Measurements from ENCODE around the gene MROH7.

The MROH7 gene

GRCh38 chr1:54664364-54664763, 22.8 kb downstream of the MROH7 start:
- Histone ChIP-seq H3K4me3 (ENCODE audit: low read length) (no peak overlapping the region), H3K27me3 (ENCODE audit: control insufficient read depth, insufficient read depth, low read length) (peaks cover 16% of the 10 kb centered on the region), H3K9me3 (replicated peaks; ENCODE audit: low read length) (no peaks in the 10 kb centered on the region), H3K9ac (ENCODE audit: low read depth, low read length) (no peak overlapping the region), H3K4me1 (ENCODE audit: control insufficient read depth, insufficient read depth, low read length) (no peaks in the 10 kb centered on the region), H3K36me3 (ENCODE audit: insufficient read depth, low read length) (no peaks in the 10 kb centered on the region), H3K4me2 (ENCODE audit: low read length) (no peak overlapping the region)

GRCh38 chr1:54665852-54666251, 24.3 kb downstream of the MROH7 start:
- H3K36me3 ChIP-seq (ENCODE audit: insufficient read depth, low read length), result no peaks in the 10 kb centered on the region
- H3K4me2 ChIP-seq (ENCODE audit: low read length), result no peak overlapping the region
- H3K4me3 ChIP-seq (ENCODE audit: low read length), result no peak overlapping the region
- peaks cover 17% of the 10 kb centered on the region for H3K27me3 ChIP-seq (ENCODE audit: control insufficient read depth, insufficient read depth, low read length)
- H3K9me3 ChIP-seq (replicated peaks; ENCODE audit: low read length), result no peaks in the 10 kb centered on the region
- no peaks in the 10 kb centered on the region for H3K4me1 ChIP-seq (ENCODE audit: control insufficient read depth, insufficient read depth, low read length)
- no peak overlapping the region for H3K9ac ChIP-seq (ENCODE audit: low read depth, low read length)

GRCh38 chr1:54666333-54666732, 24.7 kb downstream of the MROH7 start:
- H3K9ac ChIP-seq (ENCODE audit: low read depth, low read length), result no peak overlapping the region
- peaks cover 17% of the 10 kb centered on the region for H3K27me3 ChIP-seq (ENCODE audit: control insufficient read depth, insufficient read depth, low read length)
- H3K4me3 ChIP-seq (ENCODE audit: low read length), result no peak overlapping the region

GRCh38 chr1:54667797-54668196, 26.2 kb downstream of the MROH7 start:
- Histone ChIP-seq H3K36me3 (ENCODE audit: insufficient read depth, low read length) (no peaks in the 10 kb centered on the region), H3K9me3 (replicated peaks; ENCODE audit: low read length) (no peaks in the 10 kb centered on the region), H3K4me2 (ENCODE audit: low read length) (no peak overlapping the region), H3K9ac (ENCODE audit: low read depth, low read length) (no peak overlapping the region), H3K27me3 (ENCODE audit: control insufficient read depth, insufficient read depth, low read length) (peaks cover 17% of the 10 kb centered on the region), H3K4me3 (ENCODE audit: low read length) (no peak overlapping the region), H3K4me1 (ENCODE audit: control insufficient read depth, insufficient read depth, low read length) (no peaks in the 10 kb centered on the region)

More at GRCh38 chr1:54666333-54666732, 24.7 kb downstream of the MROH7 start:
- H3K36me3 ChIP-seq (ENCODE audit: insufficient read depth, low read length), result no peaks in the 10 kb centered on the region
- H3K4me1 ChIP-seq (ENCODE audit: control insufficient read depth, insufficient read depth, low read length), result no peaks in the 10 kb centered on the region
- H3K9me3 ChIP-seq (replicated peaks; ENCODE audit: low read length), result no peaks in the 10 kb centered on the region
- H3K4me2 ChIP-seq (ENCODE audit: low read length), result no peak overlapping the region

- H3K4me3 ChIP-seq (ENCODE audit: low read length), result no peak overlapping the region
- H3K36me3 ChIP-seq (ENCODE audit: insufficient read depth, low read length), result no peaks in the 10 kb centered on the region
- no peak overlapping the region for H3K9ac ChIP-seq (ENCODE audit: low read depth, low read length)
- H3K4me2 ChIP-seq (ENCODE audit: low read length), result no peak overlapping the region
- peaks cover 19% of the 10 kb centered on the region for H3K27me3 ChIP-seq (ENCODE audit: control insufficient read depth, insufficient read depth, low read length)
- H3K9me3 ChIP-seq (replicated peaks; ENCODE audit: low read length), result no peaks in the 10 kb centered on the region
- no peaks in the 10 kb centered on the region for H3K4me1 ChIP-seq (ENCODE audit: control insufficient read depth, insufficient read depth, low read length)
Measured at GRCh38 chr1:54668567-54668966, 27.0 kb downstream of the MROH7 start.

- Histone ChIP-seq H3K36me3 (ENCODE audit: insufficient read depth, low read length) (no peaks in the 10 kb centered on the region), H3K4me2 (ENCODE audit: low read length) (no peak overlapping the region), H3K9me3 (replicated peaks; ENCODE audit: low read length) (no peaks in the 10 kb centered on the region), H3K4me3 (ENCODE audit: low read length) (no peak overlapping the region), H3K27me3 (ENCODE audit: control insufficient read depth, insufficient read depth, low read length) (peaks cover 28% of the 10 kb centered on the region), H3K9ac (ENCODE audit: low read depth, low read length) (no peak overlapping the region), H3K4me1 (ENCODE audit: control insufficient read depth, insufficient read depth, low read length) (no peaks in the 10 kb centered on the region)
Measured at GRCh38 chr1:54671985-54672608, 30.5 kb downstream of the MROH7 start.

- Histone ChIP-seq H3K27me3 (ENCODE audit: control insufficient read depth, insufficient read depth, low read length) (peaks cover 45% of the 10 kb centered on the region), H3K4me1 (ENCODE audit: control insufficient read depth, insufficient read depth, low read length) (no peaks in the 10 kb centered on the region), H3K4me2 (ENCODE audit: low read length) (no peak overlapping the region), H3K9me3 (replicated peaks; ENCODE audit: low read length) (no peaks in the 10 kb centered on the region), H3K9ac (ENCODE audit: low read depth, low read length) (no peak overlapping the region), H3K36me3 (ENCODE audit: insufficient read depth, low read length) (no peaks in the 10 kb centered on the region), H3K4me3 (ENCODE audit: low read length) (no peak overlapping the region)
Measured at GRCh38 chr1:54678776-54679643, 37.4 kb downstream of the MROH7 start.

GRCh38 chr1:54679706-54680105, 38.1 kb downstream of the MROH7 start:
- no peak overlapping the region for H3K4me2 ChIP-seq (ENCODE audit: low read length)
- no peak overlapping the region for H3K4me3 ChIP-seq (ENCODE audit: low read length)
- H3K27me3 ChIP-seq (ENCODE audit: control insufficient read depth, insufficient read depth, low read length), result peaks cover 49% of the 10 kb centered on the region
- H3K4me1 ChIP-seq (ENCODE audit: control insufficient read depth, insufficient read depth, low read length), result no peaks in the 10 kb centered on the region
- no peaks in the 10 kb centered on the region for H3K36me3 ChIP-seq (ENCODE audit: insufficient read depth, low read length)
- H3K9me3 ChIP-seq (replicated peaks; ENCODE audit: low read length), result no peaks in the 10 kb centered on the region
- no peak overlapping the region for H3K9ac ChIP-seq (ENCODE audit: low read depth, low read length)

- peaks cover 48% of the 10 kb centered on the region for H3K27me3 ChIP-seq (ENCODE audit: control insufficient read depth, insufficient read depth, low read length)
- no peak overlapping the region for H3K4me3 ChIP-seq (ENCODE audit: low read length)
- H3K9ac ChIP-seq (ENCODE audit: low read depth, low read length), result no peak overlapping the region
- H3K36me3 ChIP-seq (ENCODE audit: insufficient read depth, low read length), result no peaks in the 10 kb centered on the region
- H3K9me3 ChIP-seq (replicated peaks; ENCODE audit: low read length), result no peaks in the 10 kb centered on the region
- H3K4me2 ChIP-seq (ENCODE audit: low read length), result no peak overlapping the region
- H3K4me1 ChIP-seq (ENCODE audit: control insufficient read depth, insufficient read depth, low read length), result no peaks in the 10 kb centered on the region
Measured at GRCh38 chr1:54680387-54680786, 38.8 kb downstream of the MROH7 start.

- Histone ChIP-seq H3K4me1 (ENCODE audit: control insufficient read depth, insufficient read depth, low read length) (no peaks in the 10 kb centered on the region), H3K4me3 (ENCODE audit: low read length) (no peak overlapping the region), H3K27me3 (ENCODE audit: control insufficient read depth, insufficient read depth, low read length) (peaks cover 56% of the 10 kb centered on the region), H3K9ac (ENCODE audit: low read depth, low read length) (no peak overlapping the region), H3K4me2 (ENCODE audit: low read length) (no peak overlapping the region), H3K9me3 (replicated peaks; ENCODE audit: low read length) (no peaks in the 10 kb centered on the region), H3K36me3 (ENCODE audit: insufficient read depth, low read length) (no peaks in the 10 kb centered on the region)
Measured at GRCh38 chr1:54681358-54681757, 39.8 kb downstream of the MROH7 start.

- no peaks in the 10 kb centered on the region for H3K4me1 ChIP-seq (ENCODE audit: control insufficient read depth, insufficient read depth, low read length)
- no peaks in the 10 kb centered on the region for H3K9me3 ChIP-seq (replicated peaks; ENCODE audit: low read length)
- H3K27me3 ChIP-seq (ENCODE audit: control insufficient read depth, insufficient read depth, low read length), result peaks cover 44% of the 10 kb centered on the region
- no peak overlapping the region for H3K4me3 ChIP-seq (ENCODE audit: low read length)
- no peak overlapping the region for H3K4me2 ChIP-seq (ENCODE audit: low read length)
- no peak overlapping the region for H3K9ac ChIP-seq (ENCODE audit: low read depth, low read length)
- H3K36me3 ChIP-seq (ENCODE audit: insufficient read depth, low read length), result no peaks in the 10 kb centered on the region
Measured at GRCh38 chr1:54683453-54683852, 41.9 kb downstream of the MROH7 start.

All from skeletal muscle satellite cell (primary cell).